ENCODE data around the gene TRAF5. TPM values are rescaled to one million over a fixed set of nuclear protein-coding genes. Genes with fewer than 3 reads are reported as not detected.
"Not testable (repeated sequence)": the region's sequence is repeated elsewhere in the genome, so short reads cannot be mapped to it uniquely, and the experiment has no call there.

TRAF5 gene
- total RNA-seq, 4 donors from 2014 or later = 1.5 to 3.9 (median 1.8) TPM

DNA sequence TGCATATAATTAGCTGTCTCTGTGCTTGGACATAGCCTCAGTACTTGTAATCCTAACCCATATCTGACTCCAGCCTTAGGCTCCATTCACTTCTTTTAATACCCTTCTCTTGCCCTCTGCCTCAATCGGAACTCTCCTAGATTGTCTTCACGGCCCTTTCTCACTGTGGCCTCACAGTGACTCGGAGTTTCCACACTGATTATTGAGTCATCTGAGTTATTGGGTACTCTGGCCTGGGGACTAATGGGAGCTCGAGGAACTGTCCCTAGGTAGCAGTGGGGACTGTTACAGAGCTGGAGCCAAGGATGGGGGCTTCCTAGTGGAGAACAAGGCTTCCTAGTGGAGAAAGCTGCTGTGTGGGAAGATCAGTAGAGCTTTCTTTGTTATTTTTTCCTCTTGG lies 17.0 kb downstream of the TRAF5 start:
- no peak overlapping the region for H3K4me3 ChIP-seq (ENCODE audit: low read depth, poor library complexity, severe bottlenecking)
- TF ChIP-seq, protein P1, sequence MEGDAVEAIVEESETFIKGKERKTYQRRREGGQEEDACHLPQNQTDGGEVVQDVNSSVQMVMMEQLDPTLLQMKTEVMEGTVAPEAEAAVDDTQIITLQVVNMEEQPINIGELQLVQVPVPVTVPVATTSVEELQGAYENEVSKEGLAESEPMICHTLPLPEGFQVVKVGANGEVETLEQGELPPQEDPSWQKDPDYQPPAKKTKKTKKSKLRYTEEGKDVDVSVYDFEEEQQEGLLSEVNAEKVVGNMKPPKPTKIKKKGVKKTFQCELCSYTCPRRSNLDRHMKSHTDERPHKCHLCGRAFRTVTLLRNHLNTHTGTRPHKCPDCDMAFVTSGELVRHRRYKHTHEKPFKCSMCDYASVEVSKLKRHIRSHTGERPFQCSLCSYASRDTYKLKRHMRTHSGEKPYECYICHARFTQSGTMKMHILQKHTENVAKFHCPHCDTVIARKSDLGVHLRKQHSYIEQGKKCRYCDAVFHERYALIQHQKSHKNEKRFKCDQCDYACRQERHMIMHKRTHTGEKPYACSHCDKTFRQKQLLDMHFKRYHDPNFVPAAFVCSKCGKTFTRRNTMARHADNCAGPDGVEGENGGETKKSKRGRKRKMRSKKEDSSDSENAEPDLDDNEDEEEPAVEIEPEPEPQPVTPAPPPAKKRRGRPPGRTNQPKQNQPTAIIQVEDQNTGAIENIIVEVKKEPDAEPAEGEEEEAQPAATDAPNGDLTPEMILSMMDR (IDR thresholded peaks at IDR 0.05) = no peak
- no peak for TF ChIP-seq POLR2A (IDR thresholded peaks at IDR 0.05)
- no peak for DNase-seq (ENCODE audit: low spot score in 2 of 2)
- intact Hi-C loops (cut with DNase I; ENCODE audit: low total_unique reads) = no loop called here
- WGBS, 2 donors = 71 to 89% methylated on average over 4 of the region's 4 CpGs

DNA sequence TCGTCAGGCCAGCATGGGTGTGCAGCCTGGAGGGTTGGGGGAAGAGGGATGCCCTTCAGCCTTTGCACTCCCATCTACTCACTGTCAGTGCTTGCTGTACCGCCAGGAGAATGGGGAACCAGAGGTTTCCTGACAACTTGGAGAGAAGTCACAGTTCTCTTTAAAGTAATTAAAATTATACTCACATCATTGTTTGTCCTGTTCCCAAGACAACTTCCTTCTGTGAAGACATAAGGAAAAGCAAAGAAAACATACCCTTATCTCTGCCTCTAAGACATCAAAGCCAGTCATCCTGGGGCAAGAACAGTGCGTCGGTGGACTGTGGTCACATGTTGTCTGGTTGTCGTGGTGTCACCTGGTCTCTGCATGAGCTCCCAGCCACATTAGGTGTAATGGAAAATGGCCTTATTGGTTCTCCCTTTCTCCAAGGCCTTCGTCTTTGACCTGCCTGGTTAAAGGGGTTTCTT lies 17.6 kb downstream of the TRAF5 start:
- WGBS, 2 donors = 84 to 87% methylated on average over 6 of the region's 6 CpGs
- H3K4me3 ChIP-seq (ENCODE audit: low read depth, poor library complexity, severe bottlenecking) = no peak overlapping the region
- DNase-seq (ENCODE audit: low spot score in 2 of 2) = no peak
- intact Hi-C loops (cut with DNase I; ENCODE audit: low total_unique reads) = no loop called here
- TF ChIP-seq, protein P1 (IDR thresholded peaks at IDR 0.05) = no peak
- no peak for TF ChIP-seq POLR2A (IDR thresholded peaks at IDR 0.05)

DNA sequence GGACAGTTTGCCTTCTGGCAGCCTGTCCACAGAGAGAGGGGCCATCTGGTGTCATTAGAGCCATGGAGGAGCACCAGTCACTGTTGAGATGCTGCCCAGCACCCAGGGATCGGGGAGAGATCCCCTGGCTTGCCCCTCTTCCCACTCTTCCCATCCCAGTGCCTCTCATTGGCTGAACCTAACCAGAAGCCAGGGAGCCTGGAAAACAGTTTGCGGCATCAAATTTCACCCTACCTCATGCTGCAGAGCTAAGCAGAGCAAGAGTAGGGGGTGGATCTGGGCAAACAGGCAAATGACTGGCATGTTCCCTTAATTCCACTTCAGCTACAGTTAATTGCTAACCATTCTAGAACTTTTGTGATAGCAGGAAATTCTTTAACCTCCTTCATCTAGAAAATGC lies 19.1 kb downstream of the TRAF5 start:
- no peak overlapping the region for H3K4me3 ChIP-seq (ENCODE audit: low read depth, poor library complexity, severe bottlenecking)
- intact Hi-C loops (cut with DNase I; ENCODE audit: low total_unique reads) = no loop called here
- peak in 1 of 2 donors; percentile 34 for DNase-seq (ENCODE audit: low spot score in 2 of 2)
- no peak for TF ChIP-seq POLR2A (IDR thresholded peaks at IDR 0.05)
- TF ChIP-seq, protein P1 (IDR thresholded peaks at IDR 0.05) = no peak
- WGBS, 2 donors = 91 to 97% methylated on average over 2 of the region's 2 CpGs

DNA sequence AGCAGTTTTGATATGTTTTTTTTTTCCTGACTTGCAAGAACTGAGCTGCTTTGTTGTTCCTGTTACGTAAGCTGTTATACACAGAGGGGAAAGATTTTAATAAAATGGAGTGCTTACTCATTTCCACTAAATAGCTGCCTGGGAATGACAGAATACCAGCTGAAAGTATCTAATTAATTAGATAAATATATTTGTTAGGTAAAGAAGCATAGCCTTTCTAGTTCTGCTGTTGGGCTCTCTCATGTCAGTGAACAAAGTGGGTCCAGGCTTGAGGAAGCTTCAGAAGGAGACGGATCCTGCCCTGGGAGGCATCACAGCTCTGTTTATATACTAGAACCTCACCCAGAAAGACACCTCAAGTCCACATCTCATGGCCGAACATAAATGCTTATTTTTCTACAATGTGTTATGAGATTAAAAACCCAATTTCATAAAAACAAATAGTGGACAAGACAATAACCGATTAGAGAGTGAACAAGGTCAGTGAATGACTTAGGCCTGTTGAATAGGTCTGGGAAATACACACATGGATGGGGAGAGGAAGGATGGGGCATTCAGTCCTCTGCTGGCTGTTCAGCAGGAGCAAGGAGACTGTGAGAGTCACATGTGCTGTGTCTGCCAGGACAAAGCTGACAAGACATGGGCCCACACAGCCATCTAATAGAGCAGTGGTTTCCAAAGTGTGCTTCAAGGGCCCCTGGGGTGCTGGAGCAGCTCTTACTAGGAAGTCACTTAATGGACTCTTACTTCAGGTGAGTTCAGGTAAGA lies 20.6 kb downstream of the TRAF5 start:
- intact Hi-C loops (cut with DNase I; ENCODE audit: low total_unique reads) = no loop called here
- H3K4me3 ChIP-seq (ENCODE audit: low read depth, poor library complexity, severe bottlenecking) = no peak overlapping the region
- peak in 1 of 2 donors; percentile 28 for DNase-seq (ENCODE audit: low spot score in 2 of 2)
- 92 to 93% methylated on average over 4 of the region's 4 CpGs for WGBS, 2 donors
- TF ChIP-seq, protein P1 (IDR thresholded peaks at IDR 0.05) = no peak
- no peak for TF ChIP-seq POLR2A (IDR thresholded peaks at IDR 0.05)

DNA sequence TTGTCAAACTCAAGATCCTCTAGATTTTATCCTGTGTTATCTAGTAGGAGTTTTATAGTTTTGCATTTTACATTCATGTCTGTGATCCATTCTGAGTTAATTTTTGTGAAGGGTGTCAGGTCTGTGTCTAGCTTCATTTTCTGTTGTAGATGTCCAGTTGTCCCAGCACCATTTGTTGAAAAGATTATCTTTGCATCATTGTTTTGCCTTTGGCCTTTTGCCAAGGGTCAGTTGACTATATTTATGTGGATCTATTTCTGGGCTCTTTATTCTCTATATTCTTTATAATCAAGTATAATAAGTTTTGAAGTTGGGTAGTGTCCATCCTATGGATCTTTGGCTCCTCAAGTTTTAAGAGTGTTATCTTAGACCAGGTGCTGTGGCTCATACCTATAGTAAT lies 21.9 kb downstream of the TRAF5 start:
- intact Hi-C loops (cut with DNase I; ENCODE audit: low total_unique reads) = no loop called here
- TF ChIP-seq POLR2A (IDR thresholded peaks at IDR 0.05) = no peak
- TF ChIP-seq, protein P1 (IDR thresholded peaks at IDR 0.05) = no peak
- no peak for DNase-seq (ENCODE audit: low spot score in 2 of 2)
- no peak overlapping the region for H3K4me3 ChIP-seq (ENCODE audit: low read depth, poor library complexity, severe bottlenecking)

DNA sequence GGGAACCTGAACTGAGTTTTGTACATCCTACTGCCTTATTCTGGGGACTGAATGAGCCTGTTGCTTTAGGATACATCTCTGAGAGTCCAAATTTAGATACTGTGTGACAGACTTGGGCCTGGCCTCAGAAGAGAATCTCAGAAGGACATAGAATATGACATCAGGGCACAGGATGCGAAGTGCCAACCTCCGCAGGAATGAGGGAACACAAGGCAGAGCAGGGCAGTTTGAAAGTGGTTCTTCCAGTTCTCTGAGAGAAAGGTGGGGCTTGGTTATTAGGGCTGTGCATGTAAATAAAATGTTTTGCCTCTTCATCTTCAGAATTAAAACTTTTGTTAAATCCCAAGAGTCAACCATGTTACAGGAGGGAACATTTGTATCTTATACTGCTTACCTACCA lies 23.1 kb downstream of the TRAF5 start:
- WGBS, 2 donors = 64 to 73% methylated on average over 2 of the region's 2 CpGs
- no peak for DNase-seq (ENCODE audit: low spot score in 2 of 2)
- intact Hi-C loops (cut with DNase I; ENCODE audit: low total_unique reads) = no loop called here
- TF ChIP-seq POLR2A (IDR thresholded peaks at IDR 0.05) = no peak
- TF ChIP-seq, protein P1 (IDR thresholded peaks at IDR 0.05) = no peak
- no peak overlapping the region for H3K4me3 ChIP-seq (ENCODE audit: low read depth, poor library complexity, severe bottlenecking)

DNA sequence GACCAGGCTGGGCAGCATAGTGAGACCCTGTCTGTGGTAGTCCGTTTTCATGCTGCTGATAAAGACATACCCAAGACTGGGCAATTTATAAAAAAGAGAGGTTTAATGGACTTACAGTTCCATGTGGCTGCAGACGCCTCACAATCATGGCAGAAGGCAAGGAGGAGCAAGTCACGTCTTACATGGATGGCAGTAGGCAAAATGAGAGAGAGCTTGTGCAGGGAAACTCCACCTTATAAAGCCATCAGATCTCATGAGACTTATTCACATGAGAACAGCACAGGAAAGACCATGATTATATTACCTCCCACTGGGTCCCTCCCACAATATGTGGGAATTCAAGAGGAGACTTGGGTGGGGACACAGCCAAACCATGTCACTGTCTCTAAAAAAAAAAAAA lies 25.4 kb downstream of the TRAF5 start:
- WGBS, 2 donors = 98 to 99% methylated on average over 3 of the region's 3 CpGs
- DNase-seq (ENCODE audit: low spot score in 2 of 2) = peak in 1 of 2 donors; percentile 40
- intact Hi-C loops (cut with DNase I; ENCODE audit: low total_unique reads); H3K4me3 ChIP-seq (ENCODE audit: low read depth, poor library complexity, severe bottlenecking): not testable (repeated sequence)
